Measurements from ENCODE around the gene FUBP3. TPM values are rescaled to one million over a fixed set of nuclear protein-coding genes. Genes with fewer than 3 reads are reported as not detected.
"Not testable (repeated sequence)": the region's sequence is repeated elsewhere in the genome, so short reads cannot be mapped to it uniquely, and the experiment has no call there.

The FUBP3 gene
- total and polyA plus RNA-seq, 4 donors: 47.6 to 102 (median 72.4) TPM

- no peaks in the 10 kb centered on the region for H3K9me3 ChIP-seq (ENCODE audit: control insufficient read depth, insufficient read depth, low read length)
- H3K27ac ChIP-seq (ENCODE audit: low read depth, low read length): no peak overlapping the region
- no peak for DNase-seq (ENCODE audit: low read depth in 4 of 6, low spot score in 6 of 6)
- peaks cover 3% of the 10 kb centered on the region for H3K4me1 ChIP-seq (ENCODE audit: control insufficient read depth, insufficient read depth, low read length)
- peaks cover 29% of the 10 kb centered on the region for H3K27me3 ChIP-seq (ENCODE audit: control insufficient read depth, insufficient read depth, low read length)
- WGBS (ENCODE audit: insufficient coverage): 78% methylated on average over 8 of the region's 8 CpGs
- H3K4me3 ChIP-seq (ENCODE audit: low read depth, low read length): no peak overlapping the region
- no peaks in the 10 kb centered on the region for H3K36me3 ChIP-seq (ENCODE audit: control insufficient read depth, insufficient read depth, low read length)
Measured at GRCh38 chr9:130672466-130672865, 93.1 kb downstream of the FUBP3 start.

- Histone ChIP-seq H3K4me1 (ENCODE audit: control insufficient read depth, insufficient read depth, low read length) (peaks cover 3% of the 10 kb centered on the region), H3K36me3 (ENCODE audit: control insufficient read depth, insufficient read depth, low read length) (no peaks in the 10 kb centered on the region), H3K27me3 (ENCODE audit: control insufficient read depth, insufficient read depth, low read length) (peaks cover 23% of the 10 kb centered on the region), H3K4me3 (ENCODE audit: low read depth, low read length) (no peak overlapping the region), H3K27ac (ENCODE audit: low read depth, low read length) (no peak overlapping the region), H3K9me3 (ENCODE audit: control insufficient read depth, insufficient read depth, low read length) (no peaks in the 10 kb centered on the region)
- WGBS (ENCODE audit: insufficient coverage): 80% methylated on average over 10 of the region's 12 CpGs
- no peak for DNase-seq (ENCODE audit: low read depth in 4 of 6, low spot score in 6 of 6)
Measured at GRCh38 chr9:130672933-130673615, 93.7 kb downstream of the FUBP3 start.

GRCh38 chr9:130675396-130675795 is 96.0 kb downstream of the FUBP3 start:
- peaks cover 10% of the 10 kb centered on the region for H3K27me3 ChIP-seq (ENCODE audit: control insufficient read depth, insufficient read depth, low read length)
- H3K27ac ChIP-seq (ENCODE audit: low read depth, low read length): no peak overlapping the region
- DNase-seq (ENCODE audit: low read depth in 4 of 6, low spot score in 6 of 6): peak in 2 of 6 donors; percentile 53 to 60
- peaks cover 3% of the 10 kb centered on the region for H3K4me1 ChIP-seq (ENCODE audit: control insufficient read depth, insufficient read depth, low read length)
- no peaks in the 10 kb centered on the region for H3K9me3 ChIP-seq (ENCODE audit: control insufficient read depth, insufficient read depth, low read length)
- 62% methylated on average over 9 of the region's 13 CpGs for WGBS (ENCODE audit: insufficient coverage)
- no peaks in the 10 kb centered on the region for H3K36me3 ChIP-seq (ENCODE audit: control insufficient read depth, insufficient read depth, low read length)
- H3K4me3 ChIP-seq (ENCODE audit: low read depth, low read length): no peak overlapping the region

DNA sequence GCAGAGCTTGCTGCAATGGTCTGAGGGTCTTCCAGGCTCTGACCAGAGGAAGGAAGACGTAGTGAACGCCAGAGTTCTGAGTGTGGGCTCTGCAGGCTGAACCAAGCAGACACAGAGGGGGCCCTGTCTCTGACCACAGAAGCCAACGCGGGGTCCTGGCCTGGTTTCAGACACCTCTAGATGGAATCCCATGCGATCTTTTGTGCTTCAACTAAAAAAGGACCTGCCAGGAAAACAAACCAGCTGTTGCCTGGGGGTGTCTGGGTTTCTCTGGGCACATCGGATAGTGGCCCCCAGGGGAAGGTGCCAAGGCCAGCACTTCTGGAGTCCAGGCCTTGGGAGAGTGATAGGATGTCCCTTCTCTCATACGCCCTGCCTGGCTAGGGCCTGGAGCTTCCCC is 97.9 kb downstream of the FUBP3 start:
- H3K4me3 ChIP-seq (ENCODE audit: low read depth, low read length): no peak overlapping the region
- H3K27me3 ChIP-seq (ENCODE audit: control insufficient read depth, insufficient read depth, low read length): peaks cover 21% of the 10 kb centered on the region
- H3K27ac ChIP-seq (ENCODE audit: low read depth, low read length): no peak overlapping the region
- no peak for DNase-seq (ENCODE audit: low read depth in 4 of 6, low spot score in 6 of 6)
- H3K36me3 ChIP-seq (ENCODE audit: control insufficient read depth, insufficient read depth, low read length): no peaks in the 10 kb centered on the region
- WGBS (ENCODE audit: insufficient coverage): 69% methylated on average over 7 of the region's 7 CpGs
- H3K4me1 ChIP-seq (ENCODE audit: control insufficient read depth, insufficient read depth, low read length): peaks cover 16% of the 10 kb centered on the region
- H3K9me3 ChIP-seq (ENCODE audit: control insufficient read depth, insufficient read depth, low read length): no peaks in the 10 kb centered on the region

GRCh38 chr9:130680836-130681768 is 101.7 kb downstream of the FUBP3 start:
- WGBS (ENCODE audit: insufficient coverage): 2% methylated on average over 115 of the region's 116 CpGs
- Histone ChIP-seq H3K4me1 (ENCODE audit: control insufficient read depth, insufficient read depth, low read length) (peaks cover 16% of the 10 kb centered on the region), H3K27ac (ENCODE audit: low read depth, low read length) (no peak overlapping the region), H3K9me3 (ENCODE audit: control insufficient read depth, insufficient read depth, low read length) (no peaks in the 10 kb centered on the region), H3K4me3 (ENCODE audit: low read depth, low read length) (peak overlapping the region; percentile 36), H3K27me3 (ENCODE audit: control insufficient read depth, insufficient read depth, low read length) (peaks cover 13% of the 10 kb centered on the region), H3K36me3 (ENCODE audit: control insufficient read depth, insufficient read depth, low read length) (no peaks in the 10 kb centered on the region)
- peak in 4 of 6 donors; percentile 59 to 94 (median 76) for DNase-seq (ENCODE audit: low read depth in 4 of 6, low spot score in 6 of 6)

GRCh38 chr9:130681769-130682420 is 102.5 kb downstream of the FUBP3 start:
- H3K27ac ChIP-seq (ENCODE audit: low read depth, low read length): no peak overlapping the region
- no peaks in the 10 kb centered on the region for H3K9me3 ChIP-seq (ENCODE audit: control insufficient read depth, insufficient read depth, low read length)
- peak overlapping the region; percentile 36 for H3K4me3 ChIP-seq (ENCODE audit: low read depth, low read length)
- no peaks in the 10 kb centered on the region for H3K36me3 ChIP-seq (ENCODE audit: control insufficient read depth, insufficient read depth, low read length)
- peaks cover 13% of the 10 kb centered on the region for H3K27me3 ChIP-seq (ENCODE audit: control insufficient read depth, insufficient read depth, low read length)
- WGBS (ENCODE audit: insufficient coverage): 2% methylated on average over 34 of the region's 45 CpGs
- peak in 2 of 6 donors; percentile 43 to 55 for DNase-seq (ENCODE audit: low read depth in 4 of 6, low spot score in 6 of 6)
- H3K4me1 ChIP-seq (ENCODE audit: control insufficient read depth, insufficient read depth, low read length): peaks cover 16% of the 10 kb centered on the region

DNA sequence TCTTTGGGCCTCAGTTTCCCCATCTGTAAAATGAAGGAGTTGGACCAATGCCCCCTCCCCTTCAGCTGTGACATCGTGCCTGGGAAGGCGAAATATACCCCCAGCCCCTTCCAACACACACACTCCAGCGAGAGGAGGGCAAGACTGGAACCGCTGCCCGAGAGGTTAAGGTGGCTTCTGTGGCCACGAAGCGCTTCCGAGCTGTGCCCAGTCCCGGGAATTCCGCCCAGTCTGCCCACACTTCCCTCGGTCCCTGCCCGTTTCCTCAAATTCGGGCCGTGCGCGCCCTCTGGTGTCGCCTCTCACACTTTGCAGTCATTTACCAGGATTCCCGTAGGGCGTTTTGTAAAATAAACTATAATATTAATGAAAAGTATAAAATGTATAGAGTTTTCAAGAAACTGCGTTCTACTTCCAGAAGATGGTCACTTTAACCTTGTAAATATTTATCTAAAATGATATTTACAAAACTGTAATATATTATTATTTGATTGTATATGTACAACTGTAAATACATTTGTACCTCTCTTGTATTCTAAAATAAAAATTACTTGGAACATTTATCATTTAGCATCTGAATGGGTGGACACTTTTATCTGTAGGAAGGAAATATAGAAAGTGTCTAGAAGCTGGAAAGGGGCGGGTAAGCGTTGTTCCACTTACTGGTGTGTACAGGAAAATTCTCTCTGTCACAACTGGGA is 103.2 kb downstream of the FUBP3 start:
- no peak overlapping the region for H3K27ac ChIP-seq (ENCODE audit: low read depth, low read length)
- peaks cover 16% of the 10 kb centered on the region for H3K4me1 ChIP-seq (ENCODE audit: control insufficient read depth, insufficient read depth, low read length)
- H3K4me3 ChIP-seq (ENCODE audit: low read depth, low read length): peak overlapping the region; percentile 16
- peaks cover 11% of the 10 kb centered on the region for H3K27me3 ChIP-seq (ENCODE audit: control insufficient read depth, insufficient read depth, low read length)
- no peaks in the 10 kb centered on the region for H3K36me3 ChIP-seq (ENCODE audit: control insufficient read depth, insufficient read depth, low read length)
- no peaks in the 10 kb centered on the region for H3K9me3 ChIP-seq (ENCODE audit: control insufficient read depth, insufficient read depth, low read length)
- DNase-seq (ENCODE audit: low read depth in 4 of 6, low spot score in 6 of 6): peak in 4 of 6 donors; percentile 67 to 95 (median 85)
- WGBS (ENCODE audit: insufficient coverage): 10% methylated on average over 13 of the region's 22 CpGs

GRCh38 chr9:130685104-130685503 is 105.7 kb downstream of the FUBP3 start:
- Histone ChIP-seq H3K4me3 (ENCODE audit: low read depth, low read length) (no peak overlapping the region), H3K27me3 (ENCODE audit: control insufficient read depth, insufficient read depth, low read length) (peaks cover 11% of the 10 kb centered on the region), H3K36me3 (ENCODE audit: control insufficient read depth, insufficient read depth, low read length) (no peaks in the 10 kb centered on the region), H3K9me3 (ENCODE audit: control insufficient read depth, insufficient read depth, low read length) (no peaks in the 10 kb centered on the region), H3K27ac (ENCODE audit: low read depth, low read length) (no peak overlapping the region), H3K4me1 (ENCODE audit: control insufficient read depth, insufficient read depth, low read length) (peaks cover 16% of the 10 kb centered on the region)
- no peak for DNase-seq (ENCODE audit: low read depth in 4 of 6, low spot score in 6 of 6)

GRCh38 chr9:130685945-130686344 is 106.6 kb downstream of the FUBP3 start:
- H3K27ac ChIP-seq (ENCODE audit: low read depth, low read length); H3K36me3 ChIP-seq (ENCODE audit: control insufficient read depth, insufficient read depth, low read length); H3K4me3 ChIP-seq (ENCODE audit: low read depth, low read length); DNase-seq (ENCODE audit: low read depth in 4 of 6, low spot score in 6 of 6); H3K9me3 ChIP-seq (ENCODE audit: control insufficient read depth, insufficient read depth, low read length); H3K27me3 ChIP-seq (ENCODE audit: control insufficient read depth, insufficient read depth, low read length): not testable (repeated sequence)
- 94% methylated on average over 11 of the region's 11 CpGs for WGBS (ENCODE audit: insufficient coverage)
- H3K4me1 ChIP-seq (ENCODE audit: control insufficient read depth, insufficient read depth, low read length): peaks cover 13% of the 10 kb centered on the region

Data from spinal cord (tissue), 10 donors.